ENCODE data around the gene SPRR2F.

The SPRR2F gene

DNA sequence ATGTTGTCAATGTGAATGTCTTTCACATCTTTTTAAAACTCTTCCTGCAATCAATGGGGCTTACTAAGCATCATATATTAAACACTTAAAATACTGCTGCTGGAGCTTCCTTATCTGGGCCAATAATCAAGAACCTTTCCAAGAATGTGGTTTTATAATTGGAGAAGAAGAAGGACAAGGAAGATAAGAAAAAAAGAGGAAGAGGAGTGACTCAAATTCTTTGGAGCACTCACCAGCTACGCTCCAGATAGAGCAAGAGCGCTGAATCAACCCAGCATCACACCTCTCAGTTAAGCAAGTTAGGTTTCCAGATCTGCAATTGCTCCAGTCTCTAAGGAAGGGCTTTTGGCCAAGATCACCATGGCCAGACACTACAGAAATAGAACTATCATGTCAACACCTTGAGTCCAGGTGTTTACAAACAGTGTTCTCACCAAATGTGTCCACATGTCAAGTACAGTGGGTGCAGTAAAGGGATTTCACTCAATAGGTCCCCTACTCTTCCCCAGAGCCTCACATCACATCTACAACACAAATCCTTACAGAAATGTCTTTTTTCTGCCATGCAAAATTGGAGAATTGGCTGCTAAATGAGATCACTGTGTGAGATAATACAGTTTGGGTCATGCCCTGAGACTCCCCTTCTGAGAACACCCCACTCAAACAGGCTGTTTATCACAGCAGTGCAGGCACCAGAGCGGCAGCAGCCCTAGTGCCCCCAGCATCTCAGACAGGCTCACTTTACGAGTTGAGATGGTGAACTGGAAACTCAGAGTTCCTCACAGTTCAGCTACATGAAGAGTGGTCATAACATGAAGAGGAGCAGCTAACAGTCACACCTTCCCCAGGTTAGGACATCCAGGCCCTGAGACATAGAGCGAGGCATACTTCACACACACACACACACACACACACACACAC lies 40.2 kb downstream of the SPRR2F start:
- no peak for DNase-seq

DNA sequence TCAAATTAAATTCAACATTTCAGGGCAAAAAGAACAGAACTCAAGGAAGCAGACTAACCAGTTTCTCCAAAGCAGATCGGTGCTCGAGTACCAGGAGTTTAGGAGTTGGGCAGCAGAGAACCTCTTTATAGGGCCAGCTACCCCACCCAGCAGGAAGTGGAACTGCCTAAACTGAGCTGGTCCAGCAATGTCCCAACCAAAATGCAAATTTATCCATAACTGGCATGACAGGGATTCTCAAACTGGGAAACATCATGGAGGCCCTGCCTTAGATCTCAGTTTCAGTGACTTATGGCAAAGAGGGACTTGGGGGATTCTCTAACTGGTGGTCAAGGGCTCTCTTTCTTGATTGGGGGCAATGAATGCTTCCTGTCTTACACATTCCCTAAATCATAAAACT lies 41.8 kb downstream of the SPRR2F start, which contains the start of gene SPRR2B:
Gene SPRR2B (minus strand): TSS at position 101 of the 400 bp plus-strand sequence. CDS start 772 bp downstream, outside the sequence.
- no peak for DNase-seq

GRCh38 chr1:153070243-153070642 lies 43.1 kb downstream of the SPRR2F start:
- no peak for DNase-seq

Data from activated naive CD4-positive, alpha-beta T cell treated with Interleukin-2 at 50 U/mL for 16 hours (primary cell).